ENCODE data around the gene C1orf210.

Gene C1orf210

GRCh38 chr1:43312212-43312623 is 26.8 kb upstream of the C1orf210 start:
- no peak for DNase-seq

- no peak for DNase-seq
Observed at GRCh38 chr1:43311521-43311920, 26.1 kb upstream of the C1orf210 start.

GRCh38 chr1:43309405-43310025 is 24.1 kb upstream of the C1orf210 start:
- DNase-seq, result no peak

- no peak for DNase-seq
Observed at GRCh38 chr1:43308635-43309404, 23.4 kb upstream of the C1orf210 start.

- DNase-seq, result no peak
Observed at GRCh38 chr1:43307458-43308158, 22.2 kb upstream of the C1orf210 start.

- no peak for DNase-seq
Observed at GRCh38 chr1:43306688-43307457, 21.5 kb upstream of the C1orf210 start.

GRCh38 chr1:43305926-43306687 is 20.7 kb upstream of the C1orf210 start:
- DNase-seq, result no peak

- DNase-seq, result no peak
Observed at GRCh38 chr1:43305461-43305860, 20.1 kb upstream of the C1orf210 start.

GRCh38 chr1:43304771-43305300 is 19.5 kb upstream of the C1orf210 start:
- DNase-seq, result no peak

- DNase-seq, result no peak
Observed at GRCh38 chr1:43304314-43304681, 18.9 kb upstream of the C1orf210 start.

- no peak for DNase-seq
Observed at GRCh38 chr1:43303471-43304313, 18.3 kb upstream of the C1orf210 start.

- no peak for DNase-seq
Observed at GRCh38 chr1:43302721-43303470, 17.5 kb upstream of the C1orf210 start.

GRCh38 chr1:43302201-43302600 is 16.8 kb upstream of the C1orf210 start:
- no peak for DNase-seq

GRCh38 chr1:43300378-43301094 is 15.2 kb upstream of the C1orf210 start, which contains the start of gene TIE1:
TIE1 (plus strand) TSS chr1:43300982; CDS start chr1:43301072, 90 bp downstream.
- no peak for DNase-seq

- no peak for DNase-seq
Observed at GRCh38 chr1:43299101-43299500, 13.7 kb upstream of the C1orf210 start.

GRCh38 chr1:43298055-43298454 is 12.7 kb upstream of the C1orf210 start:
- no peak for DNase-seq

- no peak for DNase-seq
Observed at GRCh38 chr1:43296207-43296606, 10.8 kb upstream of the C1orf210 start.

GRCh38 chr1:43294761-43295160 is 9.4 kb upstream of the C1orf210 start:
- DNase-seq, result no peak

- DNase-seq, result no peak
Observed at GRCh38 chr1:43293896-43294760, 8.7 kb upstream of the C1orf210 start.

Data from CD4-positive, alpha-beta T cell treated with Interleukin-10 for 1 hour (primary cell).